Posterior cingulate gyrus (tissue), 11 donors: Measurements from ENCODE around the gene INTS6.

Experiments
- DNase-seq, 10 donors: peaks; one replicate each; pipeline versions ENCODE4 v3.0.0 to v3.0.0-alpha.2; 2020 to 2021; ENCODE audit warnings: mixed read lengths in 3 of 10
- intact Hi-C: fragments of 100-400 bp; cut with DNase I; formaldehyde crosslinking; loops from one replicate; pipeline ENCODE4 v1.15.1; 2023

Gene INTS6, protein sequence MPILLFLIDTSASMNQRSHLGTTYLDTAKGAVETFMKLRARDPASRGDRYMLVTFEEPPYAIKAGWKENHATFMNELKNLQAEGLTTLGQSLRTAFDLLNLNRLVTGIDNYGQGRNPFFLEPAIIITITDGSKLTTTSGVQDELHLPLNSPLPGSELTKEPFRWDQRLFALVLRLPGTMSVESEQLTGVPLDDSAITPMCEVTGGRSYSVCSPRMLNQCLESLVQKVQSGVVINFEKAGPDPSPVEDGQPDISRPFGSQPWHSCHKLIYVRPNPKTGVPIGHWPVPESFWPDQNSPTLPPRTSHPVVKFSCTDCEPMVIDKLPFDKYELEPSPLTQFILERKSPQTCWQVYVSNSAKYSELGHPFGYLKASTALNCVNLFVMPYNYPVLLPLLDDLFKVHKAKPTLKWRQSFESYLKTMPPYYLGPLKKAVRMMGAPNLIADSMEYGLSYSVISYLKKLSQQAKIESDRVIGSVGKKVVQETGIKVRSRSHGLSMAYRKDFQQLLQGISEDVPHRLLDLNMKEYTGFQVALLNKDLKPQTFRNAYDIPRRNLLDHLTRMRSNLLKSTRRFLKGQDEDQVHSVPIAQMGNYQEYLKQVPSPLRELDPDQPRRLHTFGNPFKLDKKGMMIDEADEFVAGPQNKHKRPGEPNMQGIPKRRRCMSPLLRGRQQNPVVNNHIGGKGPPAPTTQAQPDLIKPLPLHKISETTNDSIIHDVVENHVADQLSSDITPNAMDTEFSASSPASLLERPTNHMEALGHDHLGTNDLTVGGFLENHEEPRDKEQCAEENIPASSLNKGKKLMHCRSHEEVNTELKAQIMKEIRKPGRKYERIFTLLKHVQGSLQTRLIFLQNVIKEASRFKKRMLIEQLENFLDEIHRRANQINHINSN

GRCh38 chr13:51452361-51453206, at the start of gene INTS6:
Gene INTS6, minus strand, starts transcription at chr13:51453036. Its CDS starts 511 bp downstream, at chr13:51452525.
- peak in 9 of 10 donors; percentile 99 to 100 (median 100) for DNase-seq
- intact Hi-C loops = loop anchor here (1.0 to 5.0 kb wide), 5 partner anchors 85 to 352 kb away; partner anchors contain the start of genes DHRS12, FAM124A and WDFY2

- intact Hi-C loops = no loop called here
Observed at GRCh38 chr13:51502153-51502651, 49.4 kb upstream of the INTS6 start.

GRCh38 chr13:51501592-51502152, 48.8 kb upstream of the INTS6 start:
- intact Hi-C loops = no loop called here
- DNase-seq = no peak

More at GRCh38 chr13:51502153-51502651, 49.4 kb upstream of the INTS6 start:
- DNase-seq = no peak

- no peak for DNase-seq
- intact Hi-C loops = no loop called here
Observed at GRCh38 chr13:51501096-51501495, 48.3 kb upstream of the INTS6 start.

DNA sequence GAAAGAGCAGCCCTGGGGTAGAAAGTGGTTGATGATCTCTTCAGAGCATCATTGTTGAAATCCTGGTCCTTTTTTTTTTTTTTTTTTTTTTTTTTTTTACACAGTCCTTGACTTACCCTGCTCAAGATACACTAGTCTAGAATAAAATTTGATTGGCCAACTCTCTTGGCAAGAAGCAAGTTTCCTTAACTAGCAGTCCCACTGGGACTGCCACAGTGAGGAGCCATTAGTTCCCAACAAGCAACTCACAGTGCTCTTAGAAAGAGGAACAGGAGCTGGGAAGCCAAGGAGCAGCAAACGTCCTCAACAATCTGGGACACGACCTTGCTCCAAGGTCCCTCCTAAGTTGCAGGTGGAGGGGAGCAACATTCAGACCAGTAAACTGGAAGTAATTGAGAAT, 47.9 kb upstream of the INTS6 start:
- intact Hi-C loops = no loop called here
- DNase-seq = no peak

DNA sequence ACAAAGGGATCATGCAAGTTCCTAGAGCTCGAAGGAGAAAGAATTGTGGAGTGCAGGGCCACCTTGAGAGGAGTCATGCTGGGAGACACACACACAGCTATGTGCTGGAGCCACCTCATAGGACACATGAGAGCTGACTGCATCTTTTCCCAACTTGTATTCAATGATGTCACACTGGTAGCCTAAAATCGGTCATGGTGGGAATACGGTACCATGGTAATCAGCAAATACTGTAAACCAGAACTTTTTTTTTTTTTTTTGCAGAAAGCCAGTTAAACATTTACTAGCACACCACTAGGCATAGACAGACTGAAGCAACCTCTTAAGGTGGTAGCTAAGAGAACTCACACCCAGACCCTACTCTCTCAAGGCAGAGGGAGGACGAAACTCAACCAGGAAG, 47.0 kb upstream of the INTS6 start:
- no peak for DNase-seq
- intact Hi-C loops = no loop called here

GRCh38 chr13:51495316-51495715, 42.5 kb upstream of the INTS6 start:
- DNase-seq = no peak
- intact Hi-C loops = no loop called here

DNA sequence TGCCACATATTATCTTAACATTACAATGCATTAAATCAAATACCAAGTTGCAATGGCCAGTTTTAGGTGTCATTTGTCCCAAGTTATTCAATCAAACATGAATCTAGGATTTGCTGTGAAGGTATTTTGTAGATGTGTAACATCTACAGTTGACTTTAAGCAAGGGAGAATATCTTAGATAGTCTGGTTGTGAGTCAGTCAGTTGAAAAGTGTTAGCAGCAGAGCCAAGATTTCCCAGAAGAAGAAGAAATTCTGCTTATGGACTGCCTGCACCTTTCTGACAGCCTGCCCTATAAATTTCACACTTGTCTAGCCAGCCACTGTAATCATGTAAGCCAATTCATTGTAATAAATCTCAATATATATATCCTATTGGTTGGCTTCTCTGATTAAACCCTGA, 41.3 kb upstream of the INTS6 start:
- no peak for DNase-seq
- intact Hi-C loops = no loop called here

GRCh38 chr13:51488212-51488611, 35.4 kb upstream of the INTS6 start:
- intact Hi-C loops = no loop called here
- no peak for DNase-seq

DNA sequence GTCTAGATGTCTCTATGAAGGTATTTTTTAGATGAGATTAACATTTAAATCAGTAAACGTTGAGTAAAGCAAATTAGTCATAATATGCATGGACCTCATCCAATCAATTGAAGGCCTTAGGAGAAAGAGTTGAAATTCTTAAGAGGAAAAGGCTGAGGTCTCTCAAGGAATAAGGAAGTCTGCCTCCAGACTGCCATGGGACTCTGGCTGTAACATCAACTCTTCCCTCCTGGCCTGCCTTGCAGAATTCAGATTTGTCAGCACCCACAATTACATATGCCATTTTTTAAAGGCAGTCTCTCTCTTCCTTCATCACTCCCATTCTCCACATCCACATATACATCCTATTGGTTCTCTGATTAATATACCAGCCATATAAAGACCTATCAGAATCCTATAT, 28.8 kb upstream of the INTS6 start:
- DNase-seq = no peak
- intact Hi-C loops = no loop called here

DNA sequence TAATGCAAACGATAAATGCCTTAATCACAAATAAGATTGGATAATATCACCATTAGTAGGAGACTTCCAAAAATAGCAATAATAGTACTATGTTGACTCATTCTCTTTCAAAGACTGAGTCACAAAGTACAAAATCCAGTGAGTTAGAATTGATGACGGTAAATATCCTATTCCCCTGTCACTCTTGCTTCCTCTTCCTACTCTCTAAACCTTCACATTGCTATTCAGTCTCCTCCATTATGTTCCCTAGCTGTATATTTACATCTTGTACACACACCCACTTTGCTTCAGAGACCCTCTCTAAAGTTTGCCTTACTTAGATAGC, 26.3 kb upstream of the INTS6 start:
- DNase-seq = no peak

GRCh38 chr13:51478418-51479198, 25.8 kb upstream of the INTS6 start:
- intact Hi-C loops = no loop called here
- DNase-seq = no peak

More for the DNA sequence above, 26.3 kb upstream of the INTS6 start:
- intact Hi-C loops = no loop called here

- DNase-seq = no peak
- intact Hi-C loops = no loop called here
Observed at GRCh38 chr13:51477653-51478324, 25.0 kb upstream of the INTS6 start.

- intact Hi-C loops = no loop called here
- DNase-seq = no peak
Observed at GRCh38 chr13:51477149-51477548, 24.3 kb upstream of the INTS6 start.

DNA sequence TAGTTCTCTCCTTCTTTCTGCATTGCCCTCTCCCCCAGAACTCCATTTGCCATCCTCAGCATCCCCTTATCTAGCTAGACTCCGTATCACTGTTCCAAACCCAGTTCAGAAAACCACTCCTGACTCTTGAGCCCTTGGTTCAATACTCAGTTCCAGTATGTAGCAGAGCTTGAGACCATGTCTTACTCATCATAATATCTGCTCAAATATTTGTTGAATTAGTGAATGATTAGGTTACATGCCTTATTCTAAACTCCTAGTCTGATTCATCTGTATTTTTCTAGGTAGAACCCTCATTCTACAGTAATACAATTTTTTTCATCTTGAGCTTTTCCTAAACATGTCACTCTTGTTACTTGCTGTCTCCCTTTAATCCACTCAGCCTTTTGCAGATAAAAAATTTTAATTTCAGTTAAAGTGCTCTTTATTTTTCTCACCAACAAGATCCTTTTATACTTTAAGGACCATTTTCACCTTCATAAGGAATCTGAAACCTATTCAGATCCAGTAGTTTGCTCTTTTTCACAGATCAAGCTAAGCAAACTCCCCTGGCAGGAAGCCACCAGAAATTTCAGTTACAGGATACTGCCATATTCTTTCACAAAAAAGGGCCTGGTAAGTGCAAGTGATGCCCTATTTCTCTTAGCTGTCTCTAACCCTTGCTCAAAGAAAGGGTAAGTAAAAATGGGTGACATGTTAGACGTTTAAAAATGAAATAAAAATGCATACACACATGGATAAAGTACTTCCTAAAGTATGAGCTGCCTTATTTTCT, 23.1 kb upstream of the INTS6 start:
- DNase-seq = no peak
- intact Hi-C loops = no loop called here

- intact Hi-C loops = no loop called here
- no peak for DNase-seq
Observed at GRCh38 chr13:51469790-51470189, 17.0 kb upstream of the INTS6 start.

DNA sequence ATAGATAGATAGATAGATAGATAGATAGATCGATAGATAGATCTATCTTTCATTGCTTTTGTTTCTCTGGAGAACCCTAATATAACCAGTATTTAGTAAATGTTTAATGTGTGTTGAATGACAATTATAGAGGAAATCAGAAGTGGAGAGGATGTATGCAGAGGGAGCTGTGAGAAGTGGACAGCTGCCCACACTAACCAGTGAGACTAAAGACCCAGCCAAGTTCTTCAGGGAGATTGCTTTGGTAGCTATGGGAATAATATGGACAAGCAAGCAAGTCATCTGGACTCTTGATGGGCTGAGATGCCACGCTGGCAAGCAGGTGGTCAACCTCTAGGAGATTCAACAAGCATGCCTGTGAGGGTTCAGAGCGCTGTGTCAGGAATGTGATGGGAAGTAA, 14.9 kb upstream of the INTS6 start:
- no peak for DNase-seq
- intact Hi-C loops = no loop called here

GRCh38 chr13:51465124-51465523, 12.3 kb upstream of the INTS6 start:
- intact Hi-C loops = no loop called here
- no peak for DNase-seq
